ENCODE results near the gene DCAF4.

DCAF4 gene

DNA sequence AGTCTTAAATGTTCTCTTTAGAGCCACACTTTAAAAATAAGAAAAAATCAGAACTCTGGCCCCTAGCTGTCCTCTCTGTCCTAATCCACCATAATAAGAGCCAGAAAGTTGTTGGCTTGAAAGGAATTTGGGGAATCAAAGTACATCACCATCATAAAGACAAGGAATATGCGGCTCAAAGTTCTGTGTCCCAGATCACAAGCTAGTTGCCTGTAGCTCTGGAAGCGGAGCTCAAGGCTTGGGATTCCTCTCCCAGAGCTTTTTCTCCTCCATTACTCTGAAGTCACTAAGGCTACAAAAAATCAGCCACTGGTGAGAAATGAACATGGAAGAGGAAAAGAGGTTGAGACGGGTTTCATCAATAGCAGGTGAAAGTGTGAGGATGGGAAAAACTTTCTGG lies 38.8 kb upstream of the DCAF4 start:
- DNase-seq (ENCODE audit: low spot score) = no peak
- ChIA-PET POLR2A (ENCODE audit: low non-redundant PET) (no interaction called here), CTCF (no interaction called here)
- TF ChIP-seq, protein P1, sequence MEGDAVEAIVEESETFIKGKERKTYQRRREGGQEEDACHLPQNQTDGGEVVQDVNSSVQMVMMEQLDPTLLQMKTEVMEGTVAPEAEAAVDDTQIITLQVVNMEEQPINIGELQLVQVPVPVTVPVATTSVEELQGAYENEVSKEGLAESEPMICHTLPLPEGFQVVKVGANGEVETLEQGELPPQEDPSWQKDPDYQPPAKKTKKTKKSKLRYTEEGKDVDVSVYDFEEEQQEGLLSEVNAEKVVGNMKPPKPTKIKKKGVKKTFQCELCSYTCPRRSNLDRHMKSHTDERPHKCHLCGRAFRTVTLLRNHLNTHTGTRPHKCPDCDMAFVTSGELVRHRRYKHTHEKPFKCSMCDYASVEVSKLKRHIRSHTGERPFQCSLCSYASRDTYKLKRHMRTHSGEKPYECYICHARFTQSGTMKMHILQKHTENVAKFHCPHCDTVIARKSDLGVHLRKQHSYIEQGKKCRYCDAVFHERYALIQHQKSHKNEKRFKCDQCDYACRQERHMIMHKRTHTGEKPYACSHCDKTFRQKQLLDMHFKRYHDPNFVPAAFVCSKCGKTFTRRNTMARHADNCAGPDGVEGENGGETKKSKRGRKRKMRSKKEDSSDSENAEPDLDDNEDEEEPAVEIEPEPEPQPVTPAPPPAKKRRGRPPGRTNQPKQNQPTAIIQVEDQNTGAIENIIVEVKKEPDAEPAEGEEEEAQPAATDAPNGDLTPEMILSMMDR (conservative IDR thresholded peaks at IDR 0.05; ENCODE audit: low read depth) = no peak
- H3K27ac ChIP-seq = no peak overlapping the region

DNA sequence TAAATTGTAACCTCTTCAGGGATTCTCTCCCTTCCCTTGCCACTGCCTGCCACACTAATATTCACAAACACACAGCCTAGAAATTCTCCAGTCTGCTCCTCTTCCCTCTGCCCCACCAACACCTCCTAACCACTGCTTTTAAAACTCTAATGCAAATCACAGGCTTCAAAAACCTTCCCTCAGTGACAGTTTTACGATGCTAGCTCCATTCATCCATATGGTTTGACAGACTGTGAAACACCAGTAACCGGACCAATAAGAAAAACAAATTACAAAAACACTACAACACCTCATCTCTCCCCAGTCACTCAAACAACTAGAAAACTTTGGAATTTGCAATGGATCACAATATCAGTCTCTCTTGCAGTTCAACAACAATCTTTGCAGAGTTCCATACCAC lies 38.1 kb upstream of the DCAF4 start:
- TF ChIP-seq, protein P1 (conservative IDR thresholded peaks at IDR 0.05; ENCODE audit: low read depth) = no peak
- CTCF ChIA-PET = interaction anchor here (0.6 kb wide), 2 partner anchors 372 to 394 kb away, joined by 3 read pairs; no protein-coding TSS in a partner anchor
- DNase-seq (ENCODE audit: low spot score) = no peak
- POLR2A ChIA-PET (ENCODE audit: low non-redundant PET) = no interaction called here
- no peak overlapping the region for H3K27ac ChIP-seq

DNA sequence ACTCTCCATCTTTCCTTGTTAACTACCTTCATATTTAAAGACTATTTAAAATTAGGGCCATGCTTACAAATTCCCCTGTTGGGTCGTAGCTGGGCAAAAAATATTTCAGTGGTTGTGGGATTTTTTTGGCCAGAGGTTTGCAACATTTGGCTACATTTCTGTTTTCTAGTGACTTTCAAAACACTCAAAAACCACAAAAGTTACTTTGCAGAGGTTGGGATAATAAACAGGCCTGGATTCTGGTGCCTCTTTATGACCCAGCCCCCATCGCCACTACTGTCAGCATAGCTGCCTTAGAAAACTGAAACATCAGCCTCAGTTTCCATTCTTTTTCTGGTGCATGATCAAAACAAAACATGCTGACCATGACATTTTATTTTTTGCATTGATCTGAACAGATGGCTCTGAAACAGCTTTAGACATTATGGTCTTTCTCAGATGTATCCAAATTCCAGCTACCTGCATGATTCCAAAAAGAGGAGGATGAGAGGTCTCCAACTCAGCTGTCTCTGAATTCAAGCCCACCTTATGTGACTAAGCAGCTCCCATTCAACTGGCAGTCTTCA lies 37.5 kb upstream of the DCAF4 start:
- POLR2A ChIA-PET (ENCODE audit: low non-redundant PET) = no interaction called here
- no peak overlapping the region for H3K27ac ChIP-seq
- no peak for DNase-seq (ENCODE audit: low spot score)
- CTCF ChIA-PET = interaction anchor here (0.6 to 0.7 kb wide), 3 partner anchors 372 to 1335 kb away, joined by 3 read pairs; no protein-coding TSS in a partner anchor
- TF ChIP-seq, protein P1 (conservative IDR thresholded peaks at IDR 0.05; ENCODE audit: low read depth) = no peak

DNA sequence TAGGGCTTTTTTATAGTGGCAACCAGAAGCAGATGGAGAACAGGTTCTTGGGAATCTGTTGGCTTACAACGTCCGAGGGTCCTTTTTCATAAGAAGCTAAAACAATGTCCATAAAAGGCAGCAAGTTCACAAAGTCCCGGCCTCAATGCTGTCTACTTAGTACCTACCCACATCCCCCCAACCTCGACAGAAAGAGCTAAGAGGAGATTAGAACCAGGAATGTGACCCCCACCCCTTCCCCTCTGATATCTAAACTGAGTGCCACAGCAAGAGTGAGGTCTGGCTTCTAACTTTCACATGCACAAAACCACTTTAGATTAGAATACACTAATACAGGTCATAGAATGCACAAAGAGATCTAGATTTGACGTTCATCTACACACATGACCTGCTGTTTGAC lies 36.9 kb upstream of the DCAF4 start:
- TF ChIP-seq, protein P1 (conservative IDR thresholded peaks at IDR 0.05; ENCODE audit: low read depth) = no peak
- no peak overlapping the region for H3K27ac ChIP-seq
- ChIA-PET CTCF (interaction anchor here (0.7 kb wide), 1 partner anchor 1336 kb away, joined by 3 read pairs; no protein-coding TSS in a partner anchor), POLR2A (ENCODE audit: low non-redundant PET) (no interaction called here)
- DNase-seq (ENCODE audit: low spot score) = no peak

DNA sequence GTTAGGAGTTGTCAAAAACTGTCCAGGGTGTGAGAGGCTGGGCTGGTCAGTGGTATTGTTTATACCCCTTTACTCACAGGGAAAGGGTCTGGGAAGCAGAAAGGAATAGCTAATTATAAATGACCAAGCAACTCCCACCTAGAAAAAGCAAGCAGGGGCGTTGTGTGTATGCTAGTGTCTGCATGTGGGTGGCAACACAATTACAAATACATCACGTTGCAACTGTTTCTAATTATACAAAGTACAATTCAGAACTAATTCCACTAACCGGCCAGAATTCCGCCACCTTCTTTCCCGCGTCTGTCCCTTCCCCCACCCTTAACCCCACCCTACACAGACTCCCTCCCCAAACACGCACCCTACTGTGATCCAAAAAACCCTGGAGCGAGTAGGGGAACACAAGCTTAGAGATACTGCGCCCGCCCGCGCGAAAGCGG lies 34.6 kb upstream of the DCAF4 start:
- no peak overlapping the region for H3K27ac ChIP-seq
- DNase-seq (ENCODE audit: low spot score) = no peak
- ChIA-PET POLR2A (ENCODE audit: low non-redundant PET) (no interaction called here), CTCF (interaction anchor here (0.6 to 1.8 kb wide), 4 partner anchors 8 to 378 kb away, joined by 3 to 8 read pairs (median 4); no protein-coding TSS in a partner anchor)
- TF ChIP-seq, protein P1 (conservative IDR thresholded peaks at IDR 0.05; ENCODE audit: low read depth) = no peak

GRCh38 chr14:72892103-72892878 lies 34.0 kb upstream of the DCAF4 start:
- DNase-seq (ENCODE audit: low spot score) = peak; percentile 43
- ChIA-PET CTCF (interaction anchor here (0.8 to 2.6 kb wide), 4 partner anchors 8 to 379 kb away, joined by 3 to 9 read pairs (median 4); no protein-coding TSS in a partner anchor), POLR2A (ENCODE audit: low non-redundant PET) (no interaction called here)
- no peak overlapping the region for H3K27ac ChIP-seq
- TF ChIP-seq, protein P1 (conservative IDR thresholded peaks at IDR 0.05; ENCODE audit: low read depth) = no peak
